ENCODE measurements around the gene SERP2.

- TF ChIP-seq POLR2A (IDR thresholded peaks at IDR 0.05) = no peak
- TF ChIP-seq, protein P1, sequence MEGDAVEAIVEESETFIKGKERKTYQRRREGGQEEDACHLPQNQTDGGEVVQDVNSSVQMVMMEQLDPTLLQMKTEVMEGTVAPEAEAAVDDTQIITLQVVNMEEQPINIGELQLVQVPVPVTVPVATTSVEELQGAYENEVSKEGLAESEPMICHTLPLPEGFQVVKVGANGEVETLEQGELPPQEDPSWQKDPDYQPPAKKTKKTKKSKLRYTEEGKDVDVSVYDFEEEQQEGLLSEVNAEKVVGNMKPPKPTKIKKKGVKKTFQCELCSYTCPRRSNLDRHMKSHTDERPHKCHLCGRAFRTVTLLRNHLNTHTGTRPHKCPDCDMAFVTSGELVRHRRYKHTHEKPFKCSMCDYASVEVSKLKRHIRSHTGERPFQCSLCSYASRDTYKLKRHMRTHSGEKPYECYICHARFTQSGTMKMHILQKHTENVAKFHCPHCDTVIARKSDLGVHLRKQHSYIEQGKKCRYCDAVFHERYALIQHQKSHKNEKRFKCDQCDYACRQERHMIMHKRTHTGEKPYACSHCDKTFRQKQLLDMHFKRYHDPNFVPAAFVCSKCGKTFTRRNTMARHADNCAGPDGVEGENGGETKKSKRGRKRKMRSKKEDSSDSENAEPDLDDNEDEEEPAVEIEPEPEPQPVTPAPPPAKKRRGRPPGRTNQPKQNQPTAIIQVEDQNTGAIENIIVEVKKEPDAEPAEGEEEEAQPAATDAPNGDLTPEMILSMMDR (IDR thresholded peaks at IDR 0.05 in 8 of 11, conservative IDR thresholded peaks at IDR 0.05 in 3 of 11) = no peak
- no peak for TF ChIP-seq POLR2AphosphoS5 (IDR thresholded peaks at IDR 0.05)
Measured at GRCh38 chr13:44404261-44405132, 30.9 kb downstream of the SERP2 start.

All from spleen (tissue), 7 donors.